ENCODE results near the gene NOX1.
"Not testable (repeated sequence)": the region's sequence is repeated elsewhere in the genome, so short reads cannot be mapped to it uniquely, and the experiment has no call there.

NOX1 gene

GRCh38 chrX:100817340-100817739 lies 56.8 kb downstream of the NOX1 start:
- no peak for FAIRE-seq

GRCh38 chrX:100812216-100813158 lies 61.7 kb downstream of the NOX1 start:
- FAIRE-seq: no peak

- FAIRE-seq: not testable (repeated sequence)
Measured at GRCh38 chrX:100808265-100808664, 65.9 kb downstream of the NOX1 start.

GRCh38 chrX:100804780-100805179 lies 69.4 kb downstream of the NOX1 start:
- no peak for FAIRE-seq

- no peak for FAIRE-seq
Measured at GRCh38 chrX:100802843-100803242, 71.3 kb downstream of the NOX1 start.

- FAIRE-seq: no peak
Measured at GRCh38 chrX:100798484-100799214, 75.5 kb downstream of the NOX1 start.

- FAIRE-seq: no peak
Measured at GRCh38 chrX:100797359-100797758, 76.8 kb downstream of the NOX1 start.

GRCh38 chrX:100796371-100796770 lies 77.8 kb downstream of the NOX1 start:
- FAIRE-seq: not testable (repeated sequence)
